ENCODE measurements around the gene TMEM154. TPM values are rescaled to one million over a fixed set of nuclear protein-coding genes. Genes with fewer than 3 reads are reported as not detected.

Gene TMEM154
- polyA plus RNA-seq, 1 donor (not counting 4 experiments of a cell fraction or from before 2014, with no cell fraction given), result 106 TPM

GRCh38 chr4:152696764-152697261 lies 17.0 kb upstream of the TMEM154 start:
- TF ChIP-seq, protein P1, sequence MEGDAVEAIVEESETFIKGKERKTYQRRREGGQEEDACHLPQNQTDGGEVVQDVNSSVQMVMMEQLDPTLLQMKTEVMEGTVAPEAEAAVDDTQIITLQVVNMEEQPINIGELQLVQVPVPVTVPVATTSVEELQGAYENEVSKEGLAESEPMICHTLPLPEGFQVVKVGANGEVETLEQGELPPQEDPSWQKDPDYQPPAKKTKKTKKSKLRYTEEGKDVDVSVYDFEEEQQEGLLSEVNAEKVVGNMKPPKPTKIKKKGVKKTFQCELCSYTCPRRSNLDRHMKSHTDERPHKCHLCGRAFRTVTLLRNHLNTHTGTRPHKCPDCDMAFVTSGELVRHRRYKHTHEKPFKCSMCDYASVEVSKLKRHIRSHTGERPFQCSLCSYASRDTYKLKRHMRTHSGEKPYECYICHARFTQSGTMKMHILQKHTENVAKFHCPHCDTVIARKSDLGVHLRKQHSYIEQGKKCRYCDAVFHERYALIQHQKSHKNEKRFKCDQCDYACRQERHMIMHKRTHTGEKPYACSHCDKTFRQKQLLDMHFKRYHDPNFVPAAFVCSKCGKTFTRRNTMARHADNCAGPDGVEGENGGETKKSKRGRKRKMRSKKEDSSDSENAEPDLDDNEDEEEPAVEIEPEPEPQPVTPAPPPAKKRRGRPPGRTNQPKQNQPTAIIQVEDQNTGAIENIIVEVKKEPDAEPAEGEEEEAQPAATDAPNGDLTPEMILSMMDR (optimal IDR thresholded peaks at IDR 0.05 in 1 of 3, IDR thresholded peaks at IDR 0.05 in 1 of 3, conservative IDR thresholded peaks at IDR 0.05 in 1 of 3; ENCODE audit: extremely low read depth in 1 of 3, insufficient read depth in 2 of 3, low read length in 3 of 3), result no peak
- no peak for TF ChIP-seq EZH2 (IDR thresholded peaks at IDR 0.05; ENCODE audit: low read length)
- Histone ChIP-seq H3K4me3 (ENCODE audit: control insufficient read depth in 2 of 3, extremely low read depth in 1 of 3, insufficient read depth in 2 of 3, low read depth in 1 of 3, low read length in 3 of 3) (peak overlapping the region in 2 of 3 experiments; percentile 39 to 47), H3K79me2 (ENCODE audit: control insufficient read depth, insufficient read depth, low read length) (no peaks in the 10 kb centered on the region), H3K27me3 (ENCODE audit: control insufficient read depth, extremely low read depth, insufficient read depth, low read length) (no peaks in the 10 kb centered on the region), H3K9me3 (ENCODE audit: control insufficient read depth, low read depth, low read length) (no peaks in the 10 kb centered on the region), H3K36me3 (ENCODE audit: control insufficient read depth in 2 of 2, extremely low read depth in 1 of 2, insufficient read depth in 2 of 2, low read length in 2 of 2) (no peaks in the 10 kb centered on the region), H2AFZ (ENCODE audit: control insufficient read depth, low read length) (peak overlapping the region; percentile 65), H4K20me1 (ENCODE audit: control insufficient read depth, extremely low read depth, insufficient read depth, low read length) (no peaks in the 10 kb centered on the region), H3K9me1 (ENCODE audit: control insufficient read depth, extremely low read depth, insufficient read depth, low read length) (no peaks in the 10 kb centered on the region), H3K4me2 (ENCODE audit: control insufficient read depth, extremely low read depth, insufficient read depth, low read depth, low read length) (peak overlapping the region; percentile 88), H3K27ac (ENCODE audit: control insufficient read depth, insufficient read depth, low read length) (peak overlapping the region; percentile 97), H3K9ac (ENCODE audit: control insufficient read depth, extremely low read depth, insufficient read depth, low read length) (peak overlapping the region; percentile 72), H3K4me1 (ENCODE audit: control insufficient read depth, extremely low read depth, insufficient read depth, low read length) (peaks cover 50% of the 10 kb centered on the region)
- FAIRE-seq (no peak), DNase-seq (ENCODE audit: low read depth, low spot score) (peak; percentile 73)
- dilution Hi-C loops (cut with MboI; ENCODE audit: extremely low pct_ligation_motif_present, low sequenced_read_pairs), result no loop called here

DNA sequence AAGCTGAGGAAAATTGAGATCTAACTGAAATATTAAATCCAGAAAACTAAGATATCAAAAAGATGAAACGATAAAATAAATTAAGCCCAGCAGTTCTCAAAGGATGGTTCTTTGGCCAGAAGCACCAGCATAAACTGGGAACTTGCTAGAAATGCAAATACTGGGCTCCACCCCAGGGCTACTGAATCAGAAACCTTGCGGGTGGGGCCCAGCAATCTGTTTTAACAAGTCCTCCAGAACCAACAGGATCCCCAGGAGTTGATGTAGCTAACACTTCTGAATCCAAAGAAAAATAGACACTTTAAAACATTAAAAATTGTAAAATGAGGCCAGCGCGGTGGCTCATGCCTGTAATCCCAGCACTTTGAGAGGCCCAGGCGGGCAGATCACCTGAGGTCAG lies 14.1 kb upstream of the TMEM154 start:
- H3K9me1 ChIP-seq (ENCODE audit: control insufficient read depth, extremely low read depth, insufficient read depth, low read length), result no peaks in the 10 kb centered on the region
- TF ChIP-seq, protein P1 (optimal IDR thresholded peaks at IDR 0.05 in 1 of 3, IDR thresholded peaks at IDR 0.05 in 1 of 3, conservative IDR thresholded peaks at IDR 0.05 in 1 of 3; ENCODE audit: extremely low read depth in 1 of 3, insufficient read depth in 2 of 3, low read length in 3 of 3), result no peak
- TF ChIP-seq EZH2 (IDR thresholded peaks at IDR 0.05; ENCODE audit: low read length), result no peak

More for the DNA sequence above, 14.1 kb upstream of the TMEM154 start:
- Histone ChIP-seq H3K79me2 (ENCODE audit: control insufficient read depth, insufficient read depth, low read length) (no peaks in the 10 kb centered on the region), H3K9ac (ENCODE audit: control insufficient read depth, extremely low read depth, insufficient read depth, low read length) (peak overlapping the region; percentile 54), H3K4me2 (ENCODE audit: control insufficient read depth, extremely low read depth, insufficient read depth, low read depth, low read length) (peak overlapping the region; percentile 38), H4K20me1 (ENCODE audit: control insufficient read depth, extremely low read depth, insufficient read depth, low read length) (no peaks in the 10 kb centered on the region), H3K9me3 (ENCODE audit: control insufficient read depth, low read depth, low read length) (no peaks in the 10 kb centered on the region), H3K4me1 (ENCODE audit: control insufficient read depth, extremely low read depth, insufficient read depth, low read length) (peaks cover 38% of the 10 kb centered on the region), H3K27me3 (ENCODE audit: control insufficient read depth, extremely low read depth, insufficient read depth, low read length) (no peaks in the 10 kb centered on the region), H3K36me3 (ENCODE audit: control insufficient read depth in 2 of 2, extremely low read depth in 1 of 2, insufficient read depth in 2 of 2, low read length in 2 of 2) (no peaks in the 10 kb centered on the region), H3K27ac (ENCODE audit: control insufficient read depth, insufficient read depth, low read length) (peak overlapping the region; percentile 68), H3K4me3 (ENCODE audit: control insufficient read depth in 2 of 3, extremely low read depth in 1 of 3, insufficient read depth in 2 of 3, low read depth in 1 of 3, low read length in 3 of 3) (no peak overlapping the region), H2AFZ (ENCODE audit: control insufficient read depth, low read length) (no peak overlapping the region)
- DNase-seq (ENCODE audit: low read depth, low spot score) (no peak), FAIRE-seq (peak; percentile 39)
- dilution Hi-C loops (cut with MboI; ENCODE audit: extremely low pct_ligation_motif_present, low sequenced_read_pairs), result no loop called here
